Fibroblast of lung (primary cell): ENCODE measurements around the gene TRIM46.

Source experiments
- CTCF ChIP-seq, 2 donors: IDR thresholded peaks in 1 of 2; conservative IDR thresholded peaks in 1 of 2; 1 replicate in 1 of 2; 2 replicates in 1 of 2; pipeline ENCODE4 v1.5.1; 2011 to 2012; ENCODE audit warnings: low read length in 2 of 2, control low read depth in 1 of 2, inconsistent platforms in 1 of 2, low read depth in 1 of 2, mild to moderate bottlenecking in 1 of 2
- EZH2 ChIP-seq: IDR thresholded peaks from 2 replicates; pipeline ENCODE4 v1.5.1; 2012; ENCODE audit warnings: low read length, control low read depth, mild to moderate bottlenecking; ENCODE audit errors: missing control alignments

GRCh38 chr1:155226910-155227260, 53.2 kb downstream of the TRIM46 start:
- TF ChIP-seq CTCF (conservative IDR thresholded peaks at IDR 0.05 in 1 of 2, IDR thresholded peaks at IDR 0.05 in 1 of 2; ENCODE audit: low read depth in 1 of 2, low read length in 2 of 2) (peak in 1 of 2 donors; percentile 4), EZH2 (no peak)
